Activated CD4-positive, alpha-beta T cell treated with anti-CD3 and anti-CD28 coated beads for 4 hours (primary cell): ENCODE data around the gene ARMC8.

Experiments
- DNase-seq, 2 donors: peaks; one replicate each; pipeline ENCODE4 v3.0.0-alpha.2; 2020

ARMC8 gene

DNA sequence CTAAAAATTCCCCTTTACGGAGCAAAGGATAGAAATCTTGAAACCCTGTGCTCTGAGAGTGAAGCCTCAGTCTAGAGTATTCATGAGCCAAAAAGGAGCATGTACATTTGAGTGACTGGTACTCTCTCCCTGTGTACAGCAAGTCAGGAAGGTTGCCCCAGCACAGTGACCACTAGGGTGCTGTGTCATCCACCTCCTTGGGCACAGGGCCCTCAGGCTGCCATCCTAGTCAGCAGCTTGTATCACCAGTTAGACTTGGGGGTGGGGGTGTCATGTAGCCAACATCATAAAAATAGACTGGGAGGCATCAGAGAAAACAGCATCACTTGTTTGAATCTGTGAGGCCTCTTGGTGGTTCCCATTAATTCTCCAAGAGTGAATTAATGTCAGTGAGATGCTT is 130.6 kb downstream of the ARMC8 start:
- no peak for DNase-seq

DNA sequence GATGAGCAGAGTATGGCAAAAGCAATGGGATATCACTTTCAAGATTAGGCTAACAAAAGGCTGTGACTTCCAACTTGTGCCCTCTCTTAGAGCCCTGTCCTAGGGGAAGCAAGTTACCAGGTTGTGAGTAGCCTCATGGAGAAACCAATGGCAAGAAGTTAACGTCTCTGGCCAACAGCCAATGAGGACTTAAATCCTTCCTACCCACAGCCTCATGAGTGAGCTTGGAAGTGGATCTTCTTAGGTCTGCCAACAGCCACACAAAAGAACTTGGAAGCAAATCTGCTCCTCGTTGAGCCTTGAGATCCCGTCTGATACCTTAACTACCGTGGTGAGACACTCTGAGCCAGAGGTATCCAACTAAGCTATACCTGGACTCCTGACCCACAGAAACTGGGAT is 136.9 kb downstream of the ARMC8 start:
- DNase-seq, result no peak

DNA sequence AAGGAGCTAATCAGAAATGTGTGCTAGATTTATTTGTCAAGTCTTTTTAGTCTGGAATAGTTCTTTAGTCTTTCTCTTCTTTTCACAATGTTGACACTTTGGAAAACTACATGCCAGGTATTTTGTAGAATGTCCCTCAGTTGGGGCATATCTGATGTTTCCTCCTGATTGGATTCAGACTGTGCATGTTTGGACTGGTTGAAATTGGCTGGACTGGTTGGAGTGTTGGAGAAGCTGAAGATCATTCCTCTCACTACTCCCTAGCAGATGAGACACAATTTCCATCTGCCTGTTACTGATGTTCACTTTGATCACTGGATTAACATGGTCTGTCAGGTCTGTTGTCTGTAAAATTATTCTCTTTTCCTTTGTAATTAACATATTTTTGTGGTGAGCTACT is 138.9 kb downstream of the ARMC8 start:
- DNase-seq, result no peak

DNA sequence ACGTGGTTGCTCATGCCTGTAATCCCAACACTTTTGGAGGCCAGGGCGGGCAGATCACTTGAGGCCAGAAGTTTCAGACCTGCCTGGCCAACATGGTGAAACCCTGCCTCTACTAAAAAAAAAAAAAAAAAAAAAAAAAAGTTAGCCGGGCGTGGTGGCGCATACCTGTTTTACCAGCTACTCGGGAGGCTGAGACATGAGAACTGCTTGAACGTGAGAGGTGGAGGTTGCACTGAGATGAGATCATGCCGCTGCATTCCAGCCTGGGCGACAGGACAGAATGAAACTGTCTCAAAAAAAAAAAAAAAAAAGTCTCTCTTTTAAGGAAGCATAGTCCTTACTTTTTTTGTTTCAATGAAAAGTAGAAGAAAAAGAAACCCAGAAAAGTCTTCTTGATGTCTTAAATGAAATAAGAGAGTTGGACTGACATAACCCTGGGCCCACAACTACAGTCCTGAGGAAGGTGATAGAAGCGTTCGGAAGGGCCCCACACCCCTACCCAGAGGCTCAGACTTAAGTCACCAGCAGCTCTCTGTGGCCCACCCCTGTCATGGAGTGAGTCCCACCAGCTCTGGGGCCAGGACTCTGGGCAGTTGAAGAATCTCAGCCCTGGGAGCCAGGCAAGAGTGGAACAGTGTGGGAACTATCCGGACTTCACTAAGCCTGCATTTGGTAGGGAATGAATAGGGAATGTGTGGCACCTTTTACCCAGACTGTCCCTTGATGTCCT is 139.9 kb downstream of the ARMC8 start:
- no peak for DNase-seq

DNA sequence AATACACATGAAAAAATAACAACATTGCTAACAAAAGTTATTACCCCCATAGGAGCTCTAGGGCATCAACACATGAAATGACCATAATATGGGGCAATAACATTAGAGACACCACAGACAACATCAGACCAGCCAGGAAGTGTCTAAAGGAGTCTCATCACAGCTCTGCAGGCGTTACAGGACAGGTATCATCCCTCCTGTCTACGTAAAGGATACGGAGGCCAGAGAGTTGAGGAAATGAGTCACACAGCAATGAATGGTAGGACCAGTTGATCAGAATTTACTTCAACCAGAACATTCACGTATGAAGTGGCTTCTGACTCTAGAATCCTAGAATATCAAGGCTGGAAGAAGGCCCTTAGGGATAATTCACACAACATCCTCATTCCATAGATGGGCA is 140.7 kb downstream of the ARMC8 start:
- DNase-seq, result no peak

DNA sequence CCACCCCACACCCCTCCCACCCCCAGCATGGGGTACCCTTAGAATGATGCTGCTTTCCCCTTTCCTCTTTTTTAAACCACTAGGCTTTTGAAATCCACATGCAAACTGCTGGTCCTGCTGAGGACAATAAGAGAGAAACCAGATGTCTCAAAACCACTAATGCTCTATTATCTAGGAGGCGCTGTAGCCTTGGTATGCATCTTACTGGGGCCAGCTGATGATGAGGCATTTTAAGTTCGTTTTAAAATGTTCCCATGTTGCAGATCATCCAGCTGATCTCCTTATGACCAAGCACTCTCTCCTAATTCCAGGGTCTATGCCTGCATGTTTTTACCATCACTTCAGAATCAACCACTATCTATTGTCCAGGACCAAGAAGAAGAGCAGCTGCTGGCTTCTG is 141.2 kb downstream of the ARMC8 start:
- no peak for DNase-seq

DNA sequence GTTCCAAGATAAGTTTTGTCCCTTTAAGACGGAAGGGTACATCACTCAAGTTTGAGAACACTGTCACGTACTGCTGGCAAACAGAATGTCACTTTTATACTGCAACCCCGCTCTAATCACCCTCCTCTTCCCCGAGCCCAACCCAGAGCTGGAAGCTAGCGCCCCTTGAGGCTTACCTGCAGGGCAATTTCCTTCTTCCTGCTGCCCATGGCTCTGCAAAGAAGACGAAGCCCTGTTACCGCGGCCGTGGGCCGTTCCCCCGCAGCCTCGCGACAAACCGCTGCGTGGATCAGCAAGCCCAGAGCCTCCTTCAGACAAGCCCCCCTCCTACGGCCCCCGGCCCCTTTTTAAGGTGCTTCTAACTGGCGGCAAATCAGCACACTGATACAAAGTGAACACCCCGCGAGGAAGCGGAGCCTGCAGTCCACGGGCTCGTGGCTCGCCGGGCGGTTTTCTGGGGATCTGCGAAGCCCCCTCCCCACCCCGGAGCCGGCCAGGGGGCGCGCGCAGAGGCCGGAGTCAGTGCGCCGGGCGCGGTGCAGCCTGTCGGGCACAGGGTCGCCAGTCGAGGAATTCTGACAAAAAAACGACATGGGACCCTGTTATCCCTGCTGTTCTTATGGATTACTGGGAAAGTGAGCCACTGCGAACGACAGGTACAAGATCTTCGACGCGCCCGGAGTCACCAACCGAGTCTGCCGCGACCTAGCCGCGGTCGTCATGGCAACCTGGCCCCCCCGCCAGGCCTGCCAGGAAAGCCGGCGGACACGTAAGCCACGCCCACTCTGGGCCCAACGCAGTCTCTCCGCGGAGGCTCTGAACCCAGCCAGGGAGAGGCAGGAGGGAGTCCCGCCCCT is 142.3 kb downstream of the ARMC8 start, which contains the start of gene NME9:
NME9 (minus strand) TSS at position 725 of the 857 bp plus-strand sequence; CDS start at position 209, 516 bp downstream.
- DNase-seq, result peak; percentile 88 to 90

DNA sequence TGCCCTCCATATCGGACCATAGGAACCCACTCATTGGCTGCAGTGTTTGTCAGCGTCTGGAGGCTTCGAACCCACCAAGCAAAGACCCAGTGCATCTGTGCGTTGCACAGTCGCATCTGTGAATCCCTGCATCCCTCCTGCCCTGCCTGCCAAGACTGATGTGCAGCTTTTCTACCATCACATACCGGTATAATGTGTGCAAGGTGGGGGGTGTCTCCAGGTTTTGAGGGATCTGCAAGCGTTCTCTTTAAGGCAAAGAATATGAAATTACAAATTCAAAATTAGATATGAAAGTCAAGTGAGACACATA is 142.8 kb downstream of the ARMC8 start:
- no peak for DNase-seq

DNA sequence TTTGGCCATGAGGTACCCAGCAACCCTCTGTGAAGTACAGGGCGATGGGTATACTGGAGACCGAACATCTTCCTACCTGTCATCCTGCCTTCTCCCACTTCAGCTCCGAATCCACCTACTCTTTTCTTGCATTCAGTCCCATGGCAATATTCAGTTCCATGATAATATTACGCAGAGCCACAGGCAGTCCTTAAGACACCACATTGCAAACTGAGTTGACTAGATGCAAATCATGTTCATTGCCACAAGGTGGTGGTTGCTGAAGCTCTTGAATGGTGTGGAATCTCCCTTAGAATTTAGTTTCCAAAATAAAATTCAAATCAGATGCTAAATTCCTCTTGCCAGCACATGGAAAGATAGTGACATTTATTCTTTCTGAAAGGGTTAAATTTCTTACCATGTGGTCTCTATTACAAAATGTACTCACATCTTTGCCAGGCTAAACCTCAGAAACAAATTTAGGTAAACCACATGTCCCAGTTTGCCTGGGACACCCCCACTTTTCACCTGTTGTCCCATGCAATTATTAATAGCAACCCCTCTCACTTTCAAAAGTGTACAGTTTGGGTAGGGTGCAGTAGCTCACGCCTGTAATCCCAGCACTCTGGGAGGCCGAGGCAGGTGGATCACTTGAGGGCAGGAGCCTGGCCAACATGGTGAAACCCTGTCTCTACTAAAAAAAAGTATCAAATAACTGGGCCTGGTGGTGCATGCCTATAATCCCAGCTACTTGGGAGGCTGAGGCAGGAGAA is 144.2 kb downstream of the ARMC8 start:
- DNase-seq, result no peak

DNA sequence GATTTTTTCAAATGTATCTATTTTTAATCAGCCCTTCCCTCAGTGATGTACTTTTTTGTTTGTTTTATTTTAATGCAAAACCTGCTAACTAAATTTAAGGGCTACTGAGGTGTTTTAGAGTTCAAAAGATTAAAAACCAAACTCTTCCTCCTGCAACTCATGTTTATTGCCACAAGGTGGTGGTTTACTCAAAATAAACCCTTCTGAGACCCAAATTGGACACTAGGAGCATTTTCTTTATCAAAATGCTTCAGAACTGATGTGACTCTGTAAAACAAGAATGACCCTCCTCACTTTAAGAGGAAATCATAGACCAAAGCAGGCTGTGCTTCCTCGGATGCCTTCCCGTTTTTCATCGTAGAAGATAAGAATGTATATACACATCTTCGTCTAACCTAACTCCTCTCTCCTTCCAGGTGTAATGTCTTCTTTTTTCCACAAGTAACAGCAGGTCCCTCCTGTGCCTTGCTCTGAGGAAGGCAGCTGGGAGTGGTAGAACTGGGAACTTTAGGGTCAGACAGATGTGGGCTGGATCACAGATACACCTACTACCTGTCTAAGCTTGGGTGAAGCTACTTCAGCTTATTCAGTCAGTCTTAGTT is 145.5 kb downstream of the ARMC8 start:
- DNase-seq, result no peak

DNA sequence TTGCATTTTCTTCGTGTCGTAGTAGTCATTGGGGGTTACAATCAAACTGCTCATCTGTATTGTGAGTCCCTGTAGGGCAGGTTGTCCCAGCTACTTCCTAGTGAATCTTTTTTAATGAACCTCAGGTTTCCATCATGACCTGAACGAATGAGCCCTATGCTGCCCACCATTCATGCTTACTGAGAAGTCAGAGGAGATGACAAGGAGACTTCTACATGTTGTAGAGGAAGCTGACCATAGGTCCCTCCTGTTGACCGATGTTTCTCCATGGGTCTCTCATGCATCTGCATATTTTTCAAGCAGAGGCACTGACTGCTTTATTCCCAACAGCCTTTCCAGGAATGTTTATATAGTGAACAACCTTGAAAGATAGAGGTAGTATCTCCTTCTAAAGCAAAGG is 147.5 kb downstream of the ARMC8 start:
- DNase-seq, result no peak

DNA sequence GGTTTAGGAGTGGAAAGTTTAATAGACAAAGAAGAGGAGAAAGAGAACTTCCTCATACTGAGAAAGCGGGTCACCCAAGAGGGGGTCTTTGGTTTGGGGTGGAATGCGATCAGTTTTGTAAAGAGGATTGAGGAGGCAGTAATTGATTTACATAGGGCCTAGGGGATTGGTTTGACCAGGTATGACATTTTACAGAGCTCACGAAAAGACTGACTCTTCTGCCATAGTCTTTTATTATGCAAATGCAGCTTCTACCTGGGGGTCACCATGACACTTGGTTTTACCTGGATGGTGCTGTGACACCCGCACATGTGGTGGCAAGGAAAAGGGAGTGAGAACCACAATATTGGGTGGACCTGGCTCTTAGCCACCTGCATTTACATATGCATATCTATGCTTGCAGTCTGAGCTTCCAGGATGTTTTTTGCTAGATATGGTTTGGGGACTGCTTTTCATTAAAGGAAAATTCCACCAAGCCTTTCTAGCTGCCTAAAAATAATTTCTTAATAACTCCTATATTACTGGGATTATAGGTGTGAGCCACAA is 149.4 kb downstream of the ARMC8 start:
- DNase-seq, result no peak

DNA sequence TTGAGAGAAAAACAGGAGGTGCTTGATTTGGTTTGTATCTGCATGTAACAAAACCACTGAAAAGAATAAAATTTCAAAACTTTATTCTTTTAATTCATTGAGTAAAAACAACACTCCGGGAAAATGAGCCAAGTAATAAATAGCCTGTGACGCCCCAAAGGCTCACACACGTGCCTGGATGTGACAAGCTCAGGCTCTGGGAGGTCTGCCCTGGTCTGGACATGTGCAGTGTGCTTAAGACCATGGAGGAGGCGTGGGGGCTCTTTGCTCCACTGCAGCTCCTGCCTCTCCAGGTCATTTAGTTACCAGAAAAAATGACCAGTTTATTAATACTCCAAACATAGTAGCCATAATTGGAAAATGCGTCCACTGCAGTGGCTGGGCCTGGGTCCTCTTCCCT is 151.1 kb downstream of the ARMC8 start:
- no peak for DNase-seq

DNA sequence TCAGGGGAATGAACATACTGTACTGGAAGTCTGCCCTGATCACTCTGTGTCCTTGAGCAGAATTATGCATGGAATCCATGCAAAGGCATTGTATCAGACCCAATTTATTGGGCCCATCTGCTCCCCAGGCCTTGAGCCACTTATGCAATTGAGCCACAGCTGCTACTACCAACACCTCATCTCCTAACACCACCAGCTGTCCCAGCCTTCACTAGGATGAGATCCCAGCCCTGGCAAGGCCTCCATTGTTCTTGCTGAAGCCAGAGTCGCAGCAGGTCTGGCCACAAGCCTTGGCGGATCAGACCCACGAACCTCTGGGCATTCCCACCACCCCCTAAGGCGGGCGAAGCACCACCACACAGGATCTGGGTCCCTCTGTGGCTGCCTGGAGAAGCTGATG is 151.7 kb downstream of the ARMC8 start:
- no peak for DNase-seq

DNA sequence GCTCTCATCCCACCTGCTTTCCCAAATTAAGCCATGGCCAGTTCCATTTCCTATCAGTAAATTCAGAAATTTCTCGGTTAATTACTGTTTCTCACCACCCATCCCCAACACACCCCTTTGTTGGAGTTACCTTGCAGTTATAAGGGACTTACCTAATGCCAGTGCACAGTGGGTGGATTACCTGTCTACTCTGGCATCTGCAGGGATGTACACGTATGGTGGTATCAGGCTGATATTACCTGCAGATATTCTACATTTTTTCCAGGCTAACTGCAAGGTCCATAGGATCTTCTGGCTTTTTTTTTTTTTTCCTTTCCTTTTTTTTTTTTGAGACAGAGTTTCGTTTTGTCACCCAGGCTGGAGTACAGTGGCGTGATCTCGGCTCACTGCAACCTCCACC is 153.4 kb downstream of the ARMC8 start:
- no peak for DNase-seq

DNA sequence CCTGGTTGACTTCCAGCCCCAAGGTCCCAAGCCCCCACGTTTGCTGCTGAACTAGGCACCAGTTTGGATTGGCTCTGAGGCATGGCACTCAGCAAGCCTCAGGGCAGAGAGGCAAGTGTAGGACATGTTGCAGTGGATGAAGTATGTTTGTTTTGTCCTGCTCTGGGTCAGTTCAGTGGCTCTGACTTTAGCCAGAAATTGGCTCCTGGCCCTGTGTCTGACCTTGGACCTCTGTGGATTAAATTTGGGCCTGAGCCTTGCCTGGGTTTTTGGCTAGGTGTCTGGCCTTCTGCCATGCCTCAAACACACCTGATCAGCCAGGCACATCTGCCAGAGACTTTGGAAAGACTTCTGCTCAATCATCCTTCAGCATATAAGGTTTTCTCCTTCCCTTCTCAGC is 157.7 kb downstream of the ARMC8 start:
- DNase-seq, result no peak
